ENCODE results near the gene KIF18B.
A peak's percentile ranks its signal among the peaks of the same experiment; 100 is the strongest.

KIF18B gene

DNA sequence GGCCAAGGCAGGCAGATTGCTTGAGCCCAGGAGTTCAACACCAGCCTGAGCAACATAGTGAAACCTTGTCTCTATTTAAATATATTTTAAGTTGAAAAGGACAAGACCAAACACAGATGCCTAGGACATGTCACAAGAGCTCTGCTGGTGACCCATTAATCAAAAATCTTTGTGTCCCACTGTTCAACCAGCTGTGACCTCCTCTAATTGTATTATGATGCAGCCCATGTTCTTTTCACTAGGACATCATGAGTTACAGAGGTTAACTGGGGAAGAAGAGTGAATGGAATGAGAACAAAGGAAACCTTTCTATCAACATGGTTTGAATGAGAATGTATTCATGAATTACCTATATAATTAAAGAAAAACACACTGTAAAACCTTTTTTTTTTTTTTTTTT, 55.3 kb downstream of the KIF18B start:
- peaks cover 23% of the 10 kb centered on the region for H3K36me3 ChIP-seq
- no peak overlapping the region for H3K27ac ChIP-seq
- H3K4me1 ChIP-seq (ENCODE audit: control insufficient read depth in 1 of 2, insufficient read depth in 1 of 2, low read depth in 1 of 2, low read length in 1 of 2) = peaks cover 23 to 24% of the 10 kb centered on the region in 2 experiments
- H3K9me3 ChIP-seq = no peaks in the 10 kb centered on the region
- TF ChIP-seq, protein P1, sequence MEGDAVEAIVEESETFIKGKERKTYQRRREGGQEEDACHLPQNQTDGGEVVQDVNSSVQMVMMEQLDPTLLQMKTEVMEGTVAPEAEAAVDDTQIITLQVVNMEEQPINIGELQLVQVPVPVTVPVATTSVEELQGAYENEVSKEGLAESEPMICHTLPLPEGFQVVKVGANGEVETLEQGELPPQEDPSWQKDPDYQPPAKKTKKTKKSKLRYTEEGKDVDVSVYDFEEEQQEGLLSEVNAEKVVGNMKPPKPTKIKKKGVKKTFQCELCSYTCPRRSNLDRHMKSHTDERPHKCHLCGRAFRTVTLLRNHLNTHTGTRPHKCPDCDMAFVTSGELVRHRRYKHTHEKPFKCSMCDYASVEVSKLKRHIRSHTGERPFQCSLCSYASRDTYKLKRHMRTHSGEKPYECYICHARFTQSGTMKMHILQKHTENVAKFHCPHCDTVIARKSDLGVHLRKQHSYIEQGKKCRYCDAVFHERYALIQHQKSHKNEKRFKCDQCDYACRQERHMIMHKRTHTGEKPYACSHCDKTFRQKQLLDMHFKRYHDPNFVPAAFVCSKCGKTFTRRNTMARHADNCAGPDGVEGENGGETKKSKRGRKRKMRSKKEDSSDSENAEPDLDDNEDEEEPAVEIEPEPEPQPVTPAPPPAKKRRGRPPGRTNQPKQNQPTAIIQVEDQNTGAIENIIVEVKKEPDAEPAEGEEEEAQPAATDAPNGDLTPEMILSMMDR (IDR thresholded peaks at IDR 0.05) = no peak
- no peaks in the 10 kb centered on the region for H3K27me3 ChIP-seq
- H3K4me3 ChIP-seq (ENCODE audit: low read depth in 1 of 2, low read length in 1 of 2) = no peak overlapping the region

DNA sequence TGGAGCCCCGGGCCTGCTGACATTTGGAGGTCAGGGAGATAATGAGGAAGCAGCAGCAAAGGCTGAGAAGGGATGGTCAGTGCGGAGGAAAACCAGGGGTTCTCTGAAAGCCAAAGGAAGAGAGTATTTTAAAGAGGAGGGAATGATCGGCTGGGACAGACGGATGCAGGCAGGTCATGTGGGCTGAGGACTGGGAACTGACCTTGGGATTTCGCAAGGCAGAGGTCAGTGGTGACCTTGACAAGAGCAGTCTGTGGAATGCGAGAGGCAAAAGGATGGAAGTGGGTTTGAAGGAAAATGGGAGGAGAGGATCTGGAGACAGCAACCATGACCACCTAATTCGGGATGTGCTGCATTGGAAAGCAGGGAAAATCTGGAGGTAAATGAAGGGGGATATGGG, 58.6 kb downstream of the KIF18B start:
- peak overlapping the region in 1 of 2 experiments; percentile 22 for H3K4me3 ChIP-seq (ENCODE audit: low read depth in 1 of 2, low read length in 1 of 2)
- H3K27me3 ChIP-seq = no peaks in the 10 kb centered on the region
- peaks cover 38% of the 10 kb centered on the region for H3K36me3 ChIP-seq
- H3K4me1 ChIP-seq (ENCODE audit: control insufficient read depth in 1 of 2, insufficient read depth in 1 of 2, low read depth in 1 of 2, low read length in 1 of 2) = peaks cover 30 to 31% of the 10 kb centered on the region in 2 experiments
- peak overlapping the region; percentile 82 for H3K27ac ChIP-seq
- TF ChIP-seq, protein P1 (IDR thresholded peaks at IDR 0.05) = no peak
- H3K9me3 ChIP-seq = no peaks in the 10 kb centered on the region

DNA sequence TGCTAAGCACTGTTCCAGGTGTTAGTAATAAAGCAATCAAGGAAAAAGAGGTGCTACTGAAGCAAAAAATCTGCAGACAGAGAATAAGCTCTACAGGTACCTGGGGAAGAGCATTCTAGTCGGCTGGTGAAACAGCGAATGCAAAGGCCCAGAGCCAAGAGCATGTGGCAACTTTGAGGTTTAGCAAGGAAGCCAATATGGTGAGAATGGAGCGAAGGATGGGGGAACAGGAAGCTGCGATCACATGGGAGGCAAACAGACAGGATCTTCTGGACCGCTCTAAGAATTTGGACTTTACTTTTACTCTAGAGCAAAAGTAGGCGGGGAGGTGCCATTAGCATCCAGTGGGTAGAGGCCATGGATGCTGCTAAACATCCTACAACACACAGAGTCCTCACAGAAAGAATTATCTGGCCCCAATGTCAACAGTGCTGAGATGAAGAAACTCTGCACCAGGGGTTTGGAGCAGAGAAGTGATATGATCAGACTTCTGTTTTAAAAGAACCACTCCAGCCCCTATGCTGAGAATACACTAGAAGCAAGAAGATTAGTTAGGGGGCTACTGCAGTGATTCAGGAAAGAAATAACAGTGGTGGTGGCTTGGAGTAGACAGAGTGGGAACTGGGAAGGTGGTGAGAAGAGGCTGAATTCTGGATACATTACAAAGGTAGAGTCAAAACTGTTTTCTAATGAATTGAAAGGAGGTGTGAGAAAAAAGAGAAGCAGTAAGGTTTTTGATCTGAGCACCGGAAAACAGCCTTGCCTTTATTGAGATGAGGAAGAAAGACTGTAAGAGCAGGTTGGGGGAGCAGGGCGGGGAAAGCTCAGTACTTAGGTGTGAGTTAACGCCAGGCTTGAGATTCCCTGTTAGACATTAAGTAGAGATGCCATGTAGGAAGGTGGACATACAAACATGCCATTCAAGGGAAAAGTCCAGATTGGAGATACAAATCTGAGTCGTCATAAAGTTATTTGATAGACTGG, 59.3 kb downstream of the KIF18B start:
- peak overlapping the region; percentile 82 for H3K27ac ChIP-seq
- peaks cover 38% of the 10 kb centered on the region for H3K36me3 ChIP-seq
- no peaks in the 10 kb centered on the region for H3K9me3 ChIP-seq
- TF ChIP-seq, protein P1 (IDR thresholded peaks at IDR 0.05) = no peak
- no peaks in the 10 kb centered on the region for H3K27me3 ChIP-seq
- H3K4me1 ChIP-seq (ENCODE audit: control insufficient read depth in 1 of 2, insufficient read depth in 1 of 2, low read depth in 1 of 2, low read length in 1 of 2) = peaks cover 30 to 31% of the 10 kb centered on the region in 2 experiments
- H3K4me3 ChIP-seq (ENCODE audit: low read depth in 1 of 2, low read length in 1 of 2) = peak overlapping the region in 1 of 2 experiments; percentile 22

DNA sequence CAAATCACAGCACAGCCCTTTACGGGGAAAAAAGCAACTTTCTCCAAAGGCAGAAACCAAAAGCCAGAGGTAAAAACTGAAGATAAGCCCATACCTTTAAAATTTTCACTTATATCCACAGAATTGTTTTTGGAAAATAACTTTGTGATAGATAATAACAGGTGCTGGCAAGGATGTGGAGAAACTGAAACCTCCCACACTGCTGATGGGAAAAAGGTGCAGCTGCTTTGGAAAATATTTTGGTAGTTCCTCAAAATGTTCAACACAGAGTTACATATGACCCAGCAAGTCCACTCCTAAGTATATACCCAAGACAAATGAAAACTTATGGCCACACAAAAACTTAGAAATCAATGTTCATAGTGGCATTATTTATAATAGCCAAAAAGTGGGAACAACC, 60.6 kb downstream of the KIF18B start:
- no peaks in the 10 kb centered on the region for H3K9me3 ChIP-seq
- H3K36me3 ChIP-seq = peaks cover 44% of the 10 kb centered on the region
- no peak overlapping the region for H3K4me3 ChIP-seq (ENCODE audit: low read depth in 1 of 2, low read length in 1 of 2)
- H3K4me1 ChIP-seq (ENCODE audit: control insufficient read depth in 1 of 2, insufficient read depth in 1 of 2, low read depth in 1 of 2, low read length in 1 of 2) = peaks cover 30 to 31% of the 10 kb centered on the region in 2 experiments
- peak overlapping the region; percentile 82 for H3K27ac ChIP-seq
- H3K27me3 ChIP-seq = no peaks in the 10 kb centered on the region
- TF ChIP-seq, protein P1 (IDR thresholded peaks at IDR 0.05) = no peak

DNA sequence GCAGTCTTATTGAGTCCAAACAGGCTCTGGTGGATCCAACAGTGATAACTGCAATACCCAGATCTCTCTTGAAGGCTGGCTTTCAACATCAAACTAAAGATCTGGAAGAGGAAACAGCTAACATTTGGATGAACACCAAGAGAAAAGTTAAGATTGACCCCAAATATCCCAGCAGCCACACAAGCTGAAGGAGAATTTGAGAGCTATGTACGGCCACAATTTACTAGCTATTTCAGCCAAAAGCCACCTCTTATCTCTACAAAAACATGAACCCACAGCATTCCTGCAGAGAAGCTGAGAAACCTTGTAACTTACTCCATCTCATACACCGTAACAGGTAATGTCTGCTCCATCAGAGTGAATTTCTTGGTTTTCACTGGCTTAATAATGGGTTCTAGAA, 62.6 kb downstream of the KIF18B start:
- Histone ChIP-seq H3K27me3 (no peaks in the 10 kb centered on the region), H3K27ac (no peak overlapping the region), H3K9me3 (no peaks in the 10 kb centered on the region), H3K4me3 (ENCODE audit: low read depth in 1 of 2, low read length in 1 of 2) (no peak overlapping the region), H3K4me1 (ENCODE audit: control insufficient read depth in 1 of 2, insufficient read depth in 1 of 2, low read depth in 1 of 2, low read length in 1 of 2) (peaks cover 30 to 31% of the 10 kb centered on the region in 2 experiments), H3K36me3 (peaks cover 57% of the 10 kb centered on the region)
- TF ChIP-seq, protein P1 (IDR thresholded peaks at IDR 0.05) = no peak
